IPS DF 6.9 (cell line): Measurements from ENCODE around the gene DAD1.

Source experiments
- DNase-seq: peaks from one replicate; pipeline ENCODE4 v3.0.0-alpha.2; 2013; ENCODE audit warnings: low read depth, low spot score
- H3K27ac ChIP-seq: one replicate; pipeline ENCODE4 v1.5.1; 2013; ENCODE audit warnings: low read length, control low read depth
- H3K27me3 ChIP-seq: 2 replicates; pipeline ENCODE4 v1.6.1; 2013; ENCODE audit warnings: mild to moderate bottlenecking, low read length; ENCODE audit not compliant: control insufficient read depth, insufficient read depth
- H3K36me3 ChIP-seq: 2 replicates; pipeline ENCODE4 v1.6.1; 2013; ENCODE audit warnings: low read length; ENCODE audit not compliant: control insufficient read depth, insufficient read depth
- H3K4me1 ChIP-seq: 2 replicates; pipeline ENCODE4 v1.6.1; 2013; ENCODE audit warnings: low read length; ENCODE audit not compliant: control insufficient read depth, insufficient read depth
- H3K4me3 ChIP-seq: 2 replicates; pipeline ENCODE4 v1.5.1; 2013; ENCODE audit warnings: mild to moderate bottlenecking, low read length
- H3K9me3 ChIP-seq: 2 replicates; pipeline ENCODE4 v1.6.1; 2013; ENCODE audit warnings: low read length, inconsistent platforms; ENCODE audit not compliant: control insufficient read depth, insufficient read depth
- WGBS: extraction: QIAGEN DNeasy Blood & Tissue Kit; methylation state at CpG from one replicate; pipeline ENCODE4 v1.1.7; 2013; ENCODE audit warnings: mixed read lengths, missing lambda C conversion rate; ENCODE audit not compliant: insufficient read length, insufficient coverage; 5-methylcytosine and 5-hydroxymethylcytosine counted together

DAD1 gene

DNA sequence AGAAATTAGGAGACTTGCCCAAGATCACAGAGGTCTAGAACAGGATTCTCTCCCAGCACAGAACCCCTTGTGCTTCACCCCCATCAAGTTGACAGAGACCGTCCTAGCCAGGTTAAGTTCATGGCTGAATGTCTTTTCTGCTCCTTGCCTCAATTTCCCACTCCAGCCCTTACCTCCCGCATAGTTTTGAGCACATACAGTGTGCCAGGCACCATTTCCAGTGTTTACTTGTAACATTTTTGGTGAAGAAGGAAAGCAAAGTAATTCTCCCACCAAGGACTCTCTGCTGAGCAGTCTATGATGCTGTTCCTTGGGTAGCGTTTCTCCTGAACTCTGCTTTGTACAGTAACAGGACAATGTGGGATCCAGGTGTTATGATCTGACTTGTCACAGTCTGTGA is 10.3 kb upstream of the DAD1 start:
- Histone ChIP-seq H3K27ac (no peak overlapping the region), H3K4me3 (no peak overlapping the region)
- no CpG with 5 or more reads among the region's 3 CpGs for WGBS

DNA sequence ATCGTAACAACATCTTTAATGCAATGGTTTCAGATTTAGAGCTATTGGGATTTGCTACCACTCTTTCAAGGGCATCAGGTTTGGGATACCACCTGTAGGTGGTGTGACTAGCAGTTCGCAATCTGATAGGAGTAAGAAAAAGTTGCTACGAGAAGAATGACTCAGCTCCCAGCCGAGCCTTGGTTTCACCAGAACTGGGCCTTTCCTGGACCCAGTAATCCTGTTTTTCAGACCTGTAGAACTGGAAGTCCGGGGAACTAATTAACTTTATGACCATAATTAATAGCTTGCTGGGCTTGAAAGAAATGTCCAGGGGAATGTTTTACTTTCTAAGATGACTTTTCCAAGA is 9.8 kb upstream of the DAD1 start:
- no CpG with 5 or more reads among the region's 5 CpGs for WGBS
- no peaks in the 10 kb centered on the region for H3K9me3 ChIP-seq
- DNase-seq = no peak
- 0 out of 2 replicates have a peak, but pooled peaks cover 3% of the 10 kb centered on the region for H3K4me1 ChIP-seq
- H3K4me3 ChIP-seq = peak overlapping the region; percentile 73; the same call in 1 of the 2 replicates
- peaks cover 18% of the 10 kb centered on the region for H3K36me3 ChIP-seq
- H3K27ac ChIP-seq = no peak overlapping the region
- H3K27me3 ChIP-seq = no peaks in the 10 kb centered on the region

More for the DNA sequence above, 10.3 kb upstream of the DAD1 start:
- no peak for DNase-seq
- Histone ChIP-seq H3K4me1 (0 out of 2 replicates have a peak, but pooled peaks cover 3% of the 10 kb centered on the region), H3K9me3 (no peaks in the 10 kb centered on the region), H3K27me3 (no peaks in the 10 kb centered on the region), H3K36me3 (peaks cover 19% of the 10 kb centered on the region)

DNA sequence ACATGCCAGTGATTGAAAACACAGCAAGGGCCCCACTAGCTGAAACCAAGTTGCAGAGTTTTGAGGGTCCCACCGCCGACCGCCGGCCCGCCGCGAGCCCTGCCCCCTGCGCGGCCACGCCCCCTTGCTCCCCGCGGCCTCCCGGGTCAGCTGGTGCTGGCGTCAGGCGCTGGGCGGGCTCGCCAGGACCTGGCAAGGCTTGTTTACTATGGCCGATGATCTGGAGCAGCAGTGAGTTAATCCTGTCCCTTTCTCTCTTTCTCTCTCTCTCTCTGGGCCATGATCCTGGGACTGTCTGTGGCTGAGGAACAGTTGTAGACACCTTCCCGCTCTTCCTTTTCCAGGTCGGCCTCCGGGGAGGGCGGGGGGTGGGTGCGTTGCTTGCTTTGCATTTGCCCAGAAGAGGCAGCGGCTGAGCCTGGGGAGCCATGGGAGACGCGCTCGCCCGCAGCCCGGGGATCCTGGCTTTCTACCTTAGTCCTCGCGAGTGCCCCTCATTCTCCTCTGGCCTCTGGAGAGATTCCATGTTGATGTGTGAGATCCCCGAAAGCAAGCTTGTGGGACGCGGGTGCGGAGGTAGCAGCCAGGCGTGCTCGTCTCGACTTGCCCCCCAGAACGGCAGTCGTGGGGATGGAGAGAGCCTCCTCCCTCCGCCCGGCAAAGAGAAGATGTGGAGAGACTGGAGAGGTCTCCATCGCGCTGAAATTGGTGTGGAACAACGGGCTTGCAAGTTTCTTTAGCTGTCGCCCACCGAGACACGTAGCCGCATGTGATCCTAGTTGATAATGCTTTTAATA is 9.3 kb upstream of the DAD1 start, which contains the start of gene ABHD4:
ABHD4 (plus strand) TSS at position 202 of the 797 bp plus-strand sequence; CDS start at position 209, 7 bp downstream.
- WGBS = no CpG with 5 or more reads among the region's 49 CpGs
- peak; percentile 45 for DNase-seq
- peaks cover 13% of the 10 kb centered on the region for H3K36me3 ChIP-seq

DNA sequence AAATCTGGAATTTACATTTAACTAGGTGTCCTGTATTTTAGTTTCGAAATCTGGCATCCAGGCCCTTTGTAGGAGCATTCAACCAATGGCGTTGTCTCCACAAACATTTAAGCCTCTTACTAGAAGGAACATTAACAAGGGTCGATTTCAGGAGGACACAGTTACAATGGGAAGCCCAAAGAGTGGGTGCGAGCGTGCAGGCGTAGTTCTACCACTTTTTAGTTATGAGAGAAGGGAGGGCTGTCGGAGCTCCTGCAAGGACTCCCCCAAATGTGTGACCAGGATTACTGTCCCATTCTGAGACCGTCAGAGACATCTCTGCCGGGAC is 8.7 kb upstream of the DAD1 start:
- H3K36me3 ChIP-seq = peaks cover 10% of the 10 kb centered on the region; the same call in 1 of the 2 replicates
- H3K27ac ChIP-seq = no peak overlapping the region
- H3K4me3 ChIP-seq = peak overlapping the region; percentile 73; the same call in 1 of the 2 replicates
- no peaks in the 10 kb centered on the region for H3K27me3 ChIP-seq
- no peaks in the 10 kb centered on the region for H3K9me3 ChIP-seq
- WGBS = no CpG with 5 or more reads among the region's 9 CpGs
- H3K4me1 ChIP-seq = 0 out of 2 replicates have a peak, but pooled peaks cover 5% of the 10 kb centered on the region
- DNase-seq = no peak

More for the DNA sequence above, 9.3 kb upstream of the DAD1 start, which contains the start of gene ABHD4:
- Histone ChIP-seq H3K27me3 (no peaks in the 10 kb centered on the region), H3K4me3 (peak within 1 kb of the TSS; percentile 73), H3K9me3 (no peaks in the 10 kb centered on the region), H3K4me1 (0 out of 2 replicates have a peak, but pooled peaks cover 3% of the 10 kb centered on the region), H3K27ac (no peak within 1 kb of the TSS)

DNA sequence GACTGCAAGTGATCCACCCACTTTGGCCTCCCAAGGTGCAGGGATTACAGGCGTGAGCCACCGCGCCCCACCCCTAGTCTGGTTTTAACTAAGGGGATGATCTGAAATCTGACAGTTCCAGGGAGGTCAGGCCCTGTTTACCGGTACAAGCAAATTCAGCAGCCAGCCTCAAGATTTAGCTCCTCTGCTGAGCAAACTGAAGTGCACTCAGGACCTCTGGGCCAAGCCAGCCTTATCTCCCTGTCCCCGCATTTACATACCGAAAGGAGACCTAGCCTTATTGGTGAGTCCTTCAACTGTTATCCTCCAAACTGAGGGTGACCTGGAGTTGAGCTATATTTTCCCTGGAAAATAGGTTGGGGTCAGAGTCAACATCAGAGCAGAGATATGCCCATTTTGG is 8.2 kb upstream of the DAD1 start:
- no peak for DNase-seq
- Histone ChIP-seq H3K4me3 (no peak overlapping the region), H3K9me3 (no peaks in the 10 kb centered on the region), H3K27me3 (no peaks in the 10 kb centered on the region), H3K36me3 (peaks cover 7% of the 10 kb centered on the region; the same call in 1 of the 2 replicates), H3K4me1 (0 out of 2 replicates have a peak, but pooled peaks cover 5% of the 10 kb centered on the region), H3K27ac (no peak overlapping the region)
- no CpG with 5 or more reads among the region's 6 CpGs for WGBS

DNA sequence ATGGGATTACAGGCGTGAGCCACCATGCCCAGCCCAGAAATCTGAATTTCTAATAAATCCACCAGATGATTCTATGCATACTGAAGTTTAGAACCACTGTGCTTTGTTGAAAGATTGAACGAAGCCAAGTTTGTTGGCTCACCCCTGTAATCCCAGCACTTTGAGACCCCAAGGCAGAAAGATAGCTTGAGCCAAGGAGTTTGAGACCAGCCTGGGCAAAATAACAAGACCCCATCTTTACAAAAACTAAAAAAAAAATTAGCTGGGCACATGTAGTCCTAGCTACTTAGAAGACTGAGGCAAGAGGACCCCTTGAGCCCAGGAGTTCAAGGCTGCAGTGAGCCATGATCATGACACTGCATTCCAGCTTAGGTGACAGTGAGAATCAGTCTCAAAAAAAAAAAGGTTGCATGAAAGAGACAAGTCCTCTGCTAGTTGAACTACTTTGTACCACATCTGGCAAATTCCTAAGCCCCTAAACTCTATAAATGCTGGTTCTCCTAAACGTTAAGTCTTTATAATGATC is 7.4 kb upstream of the DAD1 start:
- Histone ChIP-seq H3K36me3 (0 out of 2 replicates have a peak, but pooled peaks cover under 1% of the 10 kb centered on the region), H3K4me1 (0 out of 2 replicates have a peak, but pooled peaks cover 5% of the 10 kb centered on the region), H3K27ac (no peak overlapping the region), H3K27me3 (no peaks in the 10 kb centered on the region), H3K9me3 (no peaks in the 10 kb centered on the region), H3K4me3 (no peak overlapping the region)
- DNase-seq = no peak
- no CpG with 5 or more reads among the region's 3 CpGs for WGBS

DNA sequence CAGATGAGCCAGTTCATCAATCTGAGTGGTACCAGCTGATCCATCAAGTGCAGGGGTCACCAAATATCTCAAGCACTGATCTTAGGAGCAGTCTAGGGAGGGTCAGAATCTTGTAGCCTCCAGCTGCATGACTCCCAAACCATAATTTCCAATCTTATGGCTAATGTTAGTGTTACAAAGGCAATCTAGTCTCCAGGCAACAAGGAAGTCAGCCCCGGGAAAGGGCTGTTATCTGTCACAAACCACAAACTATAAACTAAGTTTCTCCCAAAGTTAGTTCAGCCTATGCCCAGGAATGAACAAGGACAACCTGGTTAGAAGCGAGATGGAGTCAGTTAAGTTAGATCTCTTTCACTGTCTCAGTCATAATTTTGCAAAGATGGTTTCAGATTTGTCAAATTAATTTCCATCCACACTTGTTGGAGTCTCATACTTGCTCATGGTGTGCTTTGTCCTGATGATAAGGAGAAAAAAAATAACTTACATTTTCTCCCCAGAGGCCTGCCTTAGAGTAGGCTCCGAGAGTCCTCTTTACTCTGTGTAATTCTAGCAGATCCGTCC is 5.2 kb upstream of the DAD1 start:
- H3K4me1 ChIP-seq = 0 out of 2 replicates have a peak, but pooled peaks cover 2% of the 10 kb centered on the region
- H3K27ac ChIP-seq = no peak overlapping the region
- no peak for DNase-seq
- no peaks in the 10 kb centered on the region for H3K36me3 ChIP-seq
- no peaks in the 10 kb centered on the region for H3K9me3 ChIP-seq
- WGBS = no CpG with 5 or more reads among the region's 4 CpGs
- H3K27me3 ChIP-seq = no peaks in the 10 kb centered on the region
- no peak overlapping the region for H3K4me3 ChIP-seq

DNA sequence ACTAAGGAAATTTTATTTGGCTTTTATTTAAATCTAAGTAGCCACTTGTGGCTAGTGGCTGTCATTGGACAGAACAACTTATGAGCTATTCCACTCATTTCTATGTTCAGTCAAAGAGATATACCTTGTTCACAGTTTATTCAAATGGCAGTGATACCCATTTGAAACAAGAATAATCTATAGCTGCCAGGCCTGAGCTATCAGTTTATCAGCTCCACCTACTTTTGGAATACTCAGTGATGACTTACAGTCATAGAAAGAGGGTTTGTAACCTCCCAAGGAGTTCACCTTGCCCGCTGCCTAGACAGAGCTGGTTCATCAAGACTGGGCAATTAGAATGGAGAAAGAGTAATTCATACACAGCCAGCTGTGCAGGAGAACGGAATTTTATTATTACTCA is 4.6 kb upstream of the DAD1 start:
- no peaks in the 10 kb centered on the region for H3K36me3 ChIP-seq
- WGBS = no CpG with 5 or more reads among the region's 2 CpGs
- DNase-seq = no peak
- H3K27ac ChIP-seq = no peak overlapping the region
- no peaks in the 10 kb centered on the region for H3K9me3 ChIP-seq
- 0 out of 2 replicates have a peak, but pooled peaks cover 2% of the 10 kb centered on the region for H3K4me1 ChIP-seq
- no peaks in the 10 kb centered on the region for H3K27me3 ChIP-seq
- H3K4me3 ChIP-seq = no peak overlapping the region

DNA sequence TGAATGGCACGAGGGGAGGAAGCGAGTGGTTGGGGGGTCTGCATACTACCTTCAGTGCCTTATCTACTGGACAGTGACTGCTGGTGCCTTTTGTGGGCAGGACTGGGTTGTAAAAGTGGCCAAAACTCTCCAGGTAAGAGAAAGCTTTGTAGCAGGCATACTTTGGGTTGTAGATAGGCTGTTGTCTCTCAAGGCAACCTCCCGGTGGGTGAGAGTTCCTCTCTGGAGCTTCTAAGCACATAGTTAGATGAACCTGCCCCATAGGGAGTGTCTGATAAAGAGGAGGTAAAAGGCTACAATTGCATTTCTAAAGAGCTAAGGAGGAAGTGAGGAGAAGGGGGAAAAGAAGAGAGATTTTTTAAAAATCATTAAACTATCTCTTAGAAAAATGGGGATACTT is 4.2 kb upstream of the DAD1 start:
- WGBS = no CpG with 5 or more reads among the region's 3 CpGs
- H3K4me1 ChIP-seq = 0 out of 2 replicates have a peak, but pooled peaks cover 2% of the 10 kb centered on the region
- H3K27me3 ChIP-seq = no peaks in the 10 kb centered on the region
- no peak for DNase-seq
- no peak overlapping the region for H3K4me3 ChIP-seq
- H3K27ac ChIP-seq = no peak overlapping the region
- H3K36me3 ChIP-seq = no peaks in the 10 kb centered on the region
- H3K9me3 ChIP-seq = no peaks in the 10 kb centered on the region

DNA sequence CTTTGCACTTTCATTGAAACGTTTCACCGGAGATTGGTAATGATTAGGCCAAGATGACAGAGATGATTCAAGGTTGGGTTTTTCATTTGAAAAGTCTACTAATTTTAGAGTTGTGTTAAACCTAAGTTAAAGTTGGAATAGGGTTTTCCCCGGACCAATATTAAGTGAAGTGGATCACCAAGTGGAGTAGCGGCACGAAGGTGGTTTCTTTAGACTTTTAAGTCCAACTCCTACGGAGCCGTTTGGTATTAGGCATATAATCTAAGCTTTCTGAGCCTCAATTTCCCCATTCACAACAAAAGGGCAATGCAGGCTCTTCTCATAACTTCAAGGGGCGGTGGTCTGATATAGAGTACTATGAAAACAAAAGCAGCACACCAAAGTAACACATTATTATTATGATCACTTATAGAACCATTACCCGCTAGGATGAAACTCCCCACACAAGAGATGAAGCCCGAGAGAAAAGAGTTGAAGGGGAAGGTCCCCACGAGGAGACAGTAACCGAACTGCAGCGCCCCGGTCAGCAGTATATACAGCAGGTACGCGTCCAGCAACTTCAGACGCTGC is 413 bp downstream of the DAD1 start:
- Histone ChIP-seq H3K9me3 (no peaks in the 10 kb centered on the region), H3K4me1 (0 out of 2 replicates have a peak, but pooled peaks cover 2% of the 10 kb centered on the region), H3K4me3 (peak overlapping the region; percentile 91), H3K27ac (no peak overlapping the region), H3K27me3 (no peaks in the 10 kb centered on the region), H3K36me3 (no peaks in the 10 kb centered on the region)
- no CpG with 5 or more reads among the region's 17 CpGs for WGBS
- DNase-seq = no peak
